Body of pancreas (tissue), 4 donors: ENCODE results near the gene CCDC47. TPM values are rescaled to one million over a fixed set of nuclear protein-coding genes. Genes with fewer than 3 reads are reported as not detected.
"Not testable (repeated sequence)": the region's sequence is repeated elsewhere in the genome, so short reads cannot be mapped to it uniquely, and the experiment has no call there.

Source experiments
- ATAC-seq: fragments of 150-250 bp; one replicate; pipeline ENCODE4 v1.9.1; 2016
- DNase-seq, 4 donors: peaks; one replicate each; pipeline ENCODE4 v3.0.0-alpha.2; 2019
- H3K27ac ChIP-seq, 4 donors: fragments of 200-600 bp; sonication (generic); 1 replicate in 3 of 4; 2 replicates in 1 of 4; pipeline versions ENCODE4 v1.5.1 to v1.6.1; 2016 to 2019; ENCODE audit warnings: mild to moderate bottlenecking in 1 of 4, mixed read lengths in 1 of 4, moderate library complexity in 1 of 4
- H3K27me3 ChIP-seq, 2 donors: fragments of 200-600 bp; sonication (generic); one replicate each; pipeline ENCODE4 v1.6.0; 2016; ENCODE audit warnings: mild to moderate bottlenecking in 1 of 2
- H3K36me3 ChIP-seq, 2 donors: fragments of 200-600 bp; sonication (generic); replicated peaks in 1 of 2; 2 replicates each; pipeline ENCODE4 v1.5.1; 2016; ENCODE audit warnings: low read depth in 2 of 2; ENCODE audit not compliant: insufficient read depth in 1 of 2
- H3K4me1 ChIP-seq: fragments of 200-600 bp; sonication (generic); one replicate; pipeline ENCODE4 v1.6.0; 2016
- H3K4me3 ChIP-seq, 2 donors: fragments of 200-600 bp; sonication (generic); 1 replicate in 1 of 2; 2 replicates in 1 of 2; pipeline ENCODE4 v1.5.1; 2016 to 2019
- H3K9me3 ChIP-seq, 3 donors: fragments of 200-600 bp; sonication (generic); 1 replicate in 2 of 3; 2 replicates in 1 of 3; pipeline ENCODE4 v1.5.1; 2016
- POLR2A ChIP-seq, 3 donors: fragments of 450-650 bp; IDR thresholded peaks; one replicate each; pipeline ENCODE4 v1.6.1; 2016; ENCODE audit warnings: antibody characterized with exemption in 3 of 3, mild to moderate bottlenecking in 2 of 3
- WGBS, 2 donors: methylation state at CpG; one replicate each; pipeline ENCODE4 v1.1.5; 2017; 5-methylcytosine and 5-hydroxymethylcytosine counted together
- intact Hi-C: fragments of 100-400 bp; cut with DNase I; formaldehyde crosslinking; loops from one replicate; pipeline ENCODE4 v1.15.1; 2023
- total RNA-seq, 2 donors: library from RNA; depleted of rRNA; stranded (reverse); fragments of >200 nt; gene quantifications; one replicate each; pipeline ENCODE4 v1.1.0, GENCODE V29; 2016
- TF ChIP-seq, protein P1 (sequence below), 7 experiments: fragments of 450-650 bp in 4 of 7; fragments of 200-600 bp in 3 of 7; sonication (generic) in 3 of 7; IDR thresholded peaks; one replicate each; pipeline ENCODE4 v1.5.1; 2016 to 2019; ENCODE audit warnings: antibody characterized with exemption in 7 of 7

Gene CCDC47
- total RNA-seq, 2 donors from 2014 or later = 42.2 to 56.8 TPM

- H3K36me3 ChIP-seq = no peaks in the 10 kb centered on the region
- H3K4me3 ChIP-seq = no peak overlapping the region
- DNase-seq (no peak), ATAC-seq (no peak)
- H3K27me3 ChIP-seq = no peaks in the 10 kb centered on the region
- intact Hi-C loops = no loop called here
- peaks cover 7% of the 10 kb centered on the region for H3K4me1 ChIP-seq
- H3K27ac ChIP-seq = no peak overlapping the region
- no peaks in the 10 kb centered on the region for H3K9me3 ChIP-seq
- 92 to 93% methylated on average over 8 of the region's 8 CpGs for WGBS, 2 donors
- TF ChIP-seq, protein P1, sequence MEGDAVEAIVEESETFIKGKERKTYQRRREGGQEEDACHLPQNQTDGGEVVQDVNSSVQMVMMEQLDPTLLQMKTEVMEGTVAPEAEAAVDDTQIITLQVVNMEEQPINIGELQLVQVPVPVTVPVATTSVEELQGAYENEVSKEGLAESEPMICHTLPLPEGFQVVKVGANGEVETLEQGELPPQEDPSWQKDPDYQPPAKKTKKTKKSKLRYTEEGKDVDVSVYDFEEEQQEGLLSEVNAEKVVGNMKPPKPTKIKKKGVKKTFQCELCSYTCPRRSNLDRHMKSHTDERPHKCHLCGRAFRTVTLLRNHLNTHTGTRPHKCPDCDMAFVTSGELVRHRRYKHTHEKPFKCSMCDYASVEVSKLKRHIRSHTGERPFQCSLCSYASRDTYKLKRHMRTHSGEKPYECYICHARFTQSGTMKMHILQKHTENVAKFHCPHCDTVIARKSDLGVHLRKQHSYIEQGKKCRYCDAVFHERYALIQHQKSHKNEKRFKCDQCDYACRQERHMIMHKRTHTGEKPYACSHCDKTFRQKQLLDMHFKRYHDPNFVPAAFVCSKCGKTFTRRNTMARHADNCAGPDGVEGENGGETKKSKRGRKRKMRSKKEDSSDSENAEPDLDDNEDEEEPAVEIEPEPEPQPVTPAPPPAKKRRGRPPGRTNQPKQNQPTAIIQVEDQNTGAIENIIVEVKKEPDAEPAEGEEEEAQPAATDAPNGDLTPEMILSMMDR (IDR thresholded peaks at IDR 0.05) = no peak
- no peak for TF ChIP-seq POLR2A (IDR thresholded peaks at IDR 0.05)
These were observed 37.7 kb downstream of the CCDC47 start for GRCh38 chr17:63735691-63736090.

DNA sequence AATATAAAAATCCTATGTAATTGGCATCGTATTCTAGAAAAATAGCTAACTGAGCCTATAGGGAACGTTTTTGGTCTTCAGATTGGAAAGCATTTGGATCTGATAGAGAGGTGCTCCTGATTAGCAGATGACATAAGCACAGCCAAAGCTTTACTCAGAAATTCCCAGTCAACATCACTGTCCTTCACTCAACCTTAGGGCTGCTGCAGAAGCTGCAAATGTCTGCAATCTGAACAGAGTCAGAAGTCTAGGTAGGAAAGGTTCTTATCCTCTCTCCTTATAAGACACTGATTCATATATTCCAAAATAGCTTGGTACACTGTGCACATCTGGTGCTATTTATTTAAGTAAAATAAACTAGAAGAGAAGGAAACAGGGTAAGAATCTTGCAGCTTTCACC, 51.0 kb downstream of the CCDC47 start:
- no peak overlapping the region for H3K27ac ChIP-seq
- ATAC-seq = no peak
- intact Hi-C loops = no loop called here
- peaks cover 0 to 4% of the 10 kb centered on the region in 2 donors for H3K36me3 ChIP-seq
- H3K4me3 ChIP-seq = no peak overlapping the region
- TF ChIP-seq, protein P1 (IDR thresholded peaks at IDR 0.05) = no peak
- no peak for TF ChIP-seq POLR2A (IDR thresholded peaks at IDR 0.05)
- H3K4me1 ChIP-seq = no peaks in the 10 kb centered on the region
- no peak for DNase-seq
- H3K27me3 ChIP-seq = no peaks in the 10 kb centered on the region
- WGBS, 2 donors = 57 to 60% methylated on average over 2 of the region's 2 CpGs
- no peaks in the 10 kb centered on the region for H3K9me3 ChIP-seq

DNA sequence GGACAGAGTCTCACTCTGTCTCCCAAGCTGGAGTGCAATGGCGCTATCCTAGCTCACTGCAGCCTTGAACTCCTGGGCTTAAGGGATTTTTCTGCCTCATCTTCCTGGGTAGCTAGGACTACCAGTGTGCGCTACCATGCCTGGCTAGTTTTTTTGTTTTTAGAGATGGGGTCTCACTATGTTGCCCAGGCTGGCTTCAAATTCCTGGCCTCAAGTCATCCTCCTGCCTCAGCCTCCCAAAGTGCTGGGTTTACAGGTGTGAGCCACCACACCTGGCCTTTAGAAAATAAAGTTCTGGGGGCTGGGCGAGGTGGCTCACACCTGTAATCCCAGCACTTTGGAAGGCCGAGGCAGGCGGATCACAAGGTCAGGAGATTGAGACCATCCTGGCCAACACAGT, 53.2 kb downstream of the CCDC47 start:
- H3K4me1 ChIP-seq, H3K27ac ChIP-seq, H3K9me3 ChIP-seq, ATAC-seq, intact Hi-C loops, H3K36me3 ChIP-seq, H3K4me3 ChIP-seq, H3K27me3 ChIP-seq, DNase-seq: not testable (repeated sequence)
- WGBS, 2 donors = 94 to 100% methylated on average over 5 of the region's 5 CpGs

GRCh38 chr17:63718988-63719387, 54.4 kb downstream of the CCDC47 start:
- WGBS, 2 donors = 83 to 87% methylated on average over 5 of the region's 5 CpGs
- Histone ChIP-seq H3K9me3 (no peaks in the 10 kb centered on the region), H3K4me1 (no peaks in the 10 kb centered on the region), H3K36me3 (no peaks in the 10 kb centered on the region), H3K27me3 (no peaks in the 10 kb centered on the region), H3K4me3 (no peak overlapping the region), H3K27ac (no peak overlapping the region)
- intact Hi-C loops = no loop called here
- TF ChIP-seq POLR2A (IDR thresholded peaks at IDR 0.05) = no peak
- TF ChIP-seq, protein P1 (IDR thresholded peaks at IDR 0.05) = no peak
- DNase-seq (no peak), ATAC-seq (no peak)

GRCh38 chr17:63716426-63716825, 57.0 kb downstream of the CCDC47 start:
- 81 to 95% methylated on average over 3 of the region's 3 CpGs for WGBS, 2 donors
- TF ChIP-seq, protein P1 (IDR thresholded peaks at IDR 0.05) = no peak
- TF ChIP-seq POLR2A (IDR thresholded peaks at IDR 0.05) = no peak
- DNase-seq (no peak), ATAC-seq (no peak)
- intact Hi-C loops = no loop called here
- Histone ChIP-seq H3K27ac (no peak overlapping the region), H3K4me1 (no peaks in the 10 kb centered on the region), H3K36me3 (peaks cover 0 to 4% of the 10 kb centered on the region in 2 donors), H3K9me3 (no peaks in the 10 kb centered on the region), H3K4me3 (no peak overlapping the region), H3K27me3 (no peaks in the 10 kb centered on the region)
